ENCODE results near the gene KDM4B.

KDM4B gene

DNA sequence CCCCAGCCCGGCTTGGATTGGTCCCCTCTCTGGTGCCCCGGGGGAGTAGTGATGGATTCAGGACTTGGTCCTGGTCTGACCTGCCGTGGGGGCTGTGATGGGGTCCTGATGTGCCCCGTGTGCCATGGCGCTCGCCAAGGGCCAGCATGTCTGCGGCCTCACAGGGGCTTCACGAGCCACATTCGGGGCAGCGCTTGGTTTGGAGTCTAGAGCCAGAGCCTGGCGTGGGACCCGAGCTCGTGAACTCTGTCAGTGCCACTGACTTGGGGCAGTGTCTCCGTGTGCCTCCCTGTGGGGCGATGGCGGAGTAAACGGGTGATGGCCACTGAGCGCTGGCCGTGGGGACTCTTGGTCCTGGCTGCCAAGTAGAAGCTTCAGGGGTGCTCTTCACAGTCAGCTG is 17.1 kb downstream of the KDM4B start:
- no peak for DNase-seq

DNA sequence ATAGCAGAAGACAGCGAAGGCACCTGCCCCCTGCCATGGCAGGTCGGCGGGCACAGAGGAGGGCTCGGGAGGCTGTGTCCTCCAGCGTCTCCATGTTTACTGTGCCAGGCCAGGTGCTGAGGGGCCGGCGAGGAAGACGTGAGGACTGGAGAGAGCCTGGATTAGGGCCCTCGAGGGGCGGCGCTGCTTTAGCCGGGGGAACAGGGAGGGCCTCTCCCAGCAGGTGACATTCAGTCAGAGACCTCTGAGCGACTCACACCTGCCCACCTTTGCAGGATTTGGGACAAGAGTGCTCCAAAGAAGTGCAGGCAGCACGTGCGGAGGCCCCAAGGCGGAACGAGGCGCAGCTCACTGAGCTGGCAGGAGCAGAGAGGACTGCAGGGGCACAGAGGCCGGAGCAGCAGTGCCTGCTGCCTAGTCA is 17.6 kb downstream of the KDM4B start:
- DNase-seq = no peak

DNA sequence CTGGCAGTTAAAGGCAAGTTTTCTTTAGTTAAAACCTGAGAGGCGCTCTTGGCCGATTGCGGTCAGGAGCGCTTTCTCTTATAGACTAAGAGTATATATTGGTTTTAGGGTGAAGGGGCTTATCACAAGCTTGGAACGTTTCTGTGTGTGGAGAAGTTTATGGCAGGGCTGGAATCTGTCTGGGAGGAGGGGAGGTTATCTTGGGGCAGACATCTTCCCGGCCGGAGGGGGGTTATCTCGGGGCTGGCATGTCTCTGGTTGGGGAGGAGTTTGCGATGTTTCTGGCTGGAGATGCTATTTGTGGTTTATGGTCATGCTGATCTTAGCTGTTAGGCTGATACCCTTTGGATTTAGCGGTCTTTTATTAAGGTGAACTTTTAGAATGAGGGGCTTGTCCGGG is 18.3 kb downstream of the KDM4B start:
- no peak for DNase-seq

DNA sequence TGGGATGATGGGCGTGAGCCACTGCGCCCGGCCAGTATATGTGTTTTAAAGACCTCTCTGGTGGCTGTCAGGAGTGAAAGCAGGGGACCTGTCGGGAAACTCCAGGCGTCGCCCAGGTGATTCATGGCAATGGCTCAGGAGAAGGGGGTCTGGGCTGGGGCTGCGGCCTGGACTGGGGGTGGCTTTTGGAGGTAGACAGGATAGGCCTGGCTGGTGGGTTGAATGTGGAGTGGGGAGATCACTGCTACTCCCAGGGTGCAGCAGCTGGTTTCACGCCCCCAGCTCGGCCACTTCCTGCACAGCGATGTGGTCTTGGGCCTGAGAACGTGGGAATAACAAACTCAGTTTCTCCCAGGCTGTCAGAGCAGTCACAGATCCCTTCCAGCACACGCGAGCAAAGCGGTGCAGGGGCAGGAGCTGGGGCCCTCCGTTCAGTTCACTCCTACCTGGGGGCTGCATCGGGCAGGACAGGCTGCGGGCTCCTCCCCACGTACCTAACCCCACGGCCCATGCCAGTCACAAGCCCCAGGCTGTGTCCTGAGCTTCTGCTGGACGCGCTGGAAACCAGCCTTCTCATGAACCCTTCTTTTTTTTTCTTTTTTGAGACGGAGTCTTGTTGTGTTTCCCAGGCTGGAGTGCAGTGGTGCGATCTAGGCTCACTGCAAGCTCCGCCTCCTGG is 18.9 kb downstream of the KDM4B start:
- DNase-seq = no peak

GRCh38 chr19:4988770-4989251 is 19.9 kb downstream of the KDM4B start:
- no peak for DNase-seq

- DNase-seq = no peak
These were observed 21.4 kb downstream of the KDM4B start for GRCh38 chr19:4990306-4990705.

- no peak for DNase-seq
These were observed 22.6 kb downstream of the KDM4B start for GRCh38 chr19:4991538-4991937.

GRCh38 chr19:4991996-4992698 is 23.2 kb downstream of the KDM4B start:
- DNase-seq = no peak

DNA sequence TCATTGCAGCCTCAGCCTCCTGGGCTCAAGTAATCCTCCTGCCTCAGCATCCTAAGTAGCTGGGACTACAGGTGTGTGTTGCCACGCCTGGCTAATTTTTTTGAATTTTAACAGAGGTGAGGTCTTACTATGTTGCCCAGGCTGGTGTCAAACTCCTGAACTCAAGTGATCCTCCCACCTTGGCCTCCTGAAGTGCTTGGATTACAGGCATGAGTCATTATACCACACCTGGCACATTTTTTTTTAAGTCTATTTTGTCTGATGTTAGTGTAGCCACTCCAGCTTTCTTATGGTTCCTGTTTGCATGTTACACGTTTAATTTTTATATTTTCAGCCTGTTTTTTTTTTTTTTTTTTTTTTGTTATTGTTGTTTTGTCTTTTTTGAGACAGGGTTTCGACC is 24.8 kb downstream of the KDM4B start:
- no peak for DNase-seq

DNA sequence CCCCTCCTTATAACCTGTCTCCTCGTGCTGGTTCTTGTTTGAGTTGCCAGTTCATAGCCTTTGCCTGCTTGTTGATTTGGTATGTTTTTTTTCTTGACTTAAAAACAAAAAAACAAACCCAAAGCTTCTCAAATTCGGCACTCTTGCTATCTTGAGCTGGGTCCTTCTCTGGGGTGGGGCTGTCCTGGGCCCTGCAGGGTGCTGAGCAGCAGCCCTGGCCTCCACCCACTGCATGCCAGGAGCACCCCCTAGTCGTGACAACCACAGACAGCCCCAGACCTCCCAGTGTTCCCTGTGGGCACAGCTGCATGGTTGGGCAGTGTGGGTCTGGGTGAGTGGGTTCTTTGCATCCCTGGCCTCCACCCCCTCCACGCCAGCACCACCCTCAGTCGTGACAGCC is 27.8 kb downstream of the KDM4B start:
- no peak for DNase-seq

- DNase-seq = no peak
These were observed 28.4 kb downstream of the KDM4B start for GRCh38 chr19:4997297-4997696.

GRCh38 chr19:5000120-5000611 is 31.3 kb downstream of the KDM4B start:
- no peak for DNase-seq

DNA sequence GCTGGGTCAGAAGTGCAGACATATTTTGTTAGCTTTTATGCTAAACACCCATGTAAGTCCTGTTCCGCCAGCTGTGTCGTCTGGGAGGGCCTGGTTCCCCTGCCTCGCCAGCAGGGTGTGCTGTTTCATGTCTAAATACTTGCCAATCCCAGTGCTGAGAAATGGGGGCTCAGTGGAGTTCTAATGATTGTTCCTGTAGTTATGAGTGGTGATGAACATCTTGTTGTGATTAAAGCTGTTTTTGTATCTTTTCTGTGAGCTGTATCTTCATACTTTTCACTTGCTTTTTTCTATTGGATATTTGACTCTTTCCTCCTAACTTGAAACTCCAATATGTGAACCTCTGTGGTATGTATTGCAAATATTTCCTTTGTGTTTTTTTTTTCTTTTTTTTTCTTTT is 32.7 kb downstream of the KDM4B start:
- DNase-seq = peak; percentile 40

DNA sequence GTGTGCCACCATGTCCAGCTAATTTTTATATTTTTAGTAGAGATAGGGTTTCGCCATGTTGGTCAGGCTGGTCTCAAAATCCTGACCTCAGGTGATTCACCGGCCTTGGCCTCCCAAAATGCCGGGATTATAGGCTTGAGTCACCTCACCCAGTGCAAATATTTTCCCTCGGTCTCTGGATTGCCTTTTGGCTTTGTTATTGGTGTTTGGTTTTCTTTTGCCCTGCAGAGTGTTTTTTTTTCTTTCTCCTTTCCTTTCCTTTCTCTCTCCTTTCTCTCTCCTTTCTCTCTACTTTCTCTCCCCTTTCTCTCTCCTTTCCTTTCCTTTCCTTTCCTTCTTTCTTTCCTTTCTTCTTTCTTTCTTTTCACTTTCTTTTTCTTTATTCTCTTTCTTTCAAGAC is 33.2 kb downstream of the KDM4B start:
- no peak for DNase-seq

DNA sequence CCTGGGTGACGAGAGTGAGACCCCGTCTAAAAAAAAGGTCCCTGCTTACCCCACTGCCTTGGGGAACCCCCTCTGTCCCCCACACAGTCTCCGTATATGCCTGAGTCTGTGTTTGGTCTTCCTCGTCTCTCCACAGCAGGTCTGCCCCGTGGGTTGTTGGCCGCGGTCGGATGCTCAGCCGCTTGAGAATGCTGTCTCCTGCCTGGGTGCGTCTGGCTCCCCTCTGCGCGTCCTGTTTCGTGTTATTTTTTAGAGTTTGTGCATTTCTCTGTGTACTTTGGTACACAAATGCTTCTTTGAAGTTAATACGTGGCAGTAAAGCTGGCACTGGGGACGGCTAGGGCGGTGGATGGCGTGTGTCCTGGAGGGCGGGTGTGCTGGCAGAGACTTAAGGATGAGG is 34.9 kb downstream of the KDM4B start:
- DNase-seq = no peak

GRCh38 chr19:5005096-5005495 is 36.2 kb downstream of the KDM4B start:
- DNase-seq = no peak

DNA sequence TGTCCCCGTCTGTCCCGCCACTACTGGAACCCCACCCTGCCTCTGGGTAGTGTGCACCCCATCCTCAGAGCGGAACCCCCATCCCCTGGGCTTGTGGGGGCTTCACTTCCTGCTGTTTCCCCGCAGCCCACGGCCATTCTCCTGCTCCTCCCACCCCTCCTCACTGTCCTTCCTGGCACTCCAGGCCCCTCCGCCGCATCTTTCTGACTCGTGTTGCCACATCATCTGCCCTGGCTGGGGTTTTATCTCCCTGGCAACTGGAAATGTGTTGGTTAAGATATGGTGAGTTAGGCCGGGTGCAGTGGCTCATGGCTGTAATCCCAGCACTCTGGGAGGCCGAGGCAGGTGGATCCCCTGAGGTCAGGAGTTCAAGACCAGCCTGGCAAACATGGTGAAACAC is 37.3 kb downstream of the KDM4B start:
- DNase-seq = no peak

DNA sequence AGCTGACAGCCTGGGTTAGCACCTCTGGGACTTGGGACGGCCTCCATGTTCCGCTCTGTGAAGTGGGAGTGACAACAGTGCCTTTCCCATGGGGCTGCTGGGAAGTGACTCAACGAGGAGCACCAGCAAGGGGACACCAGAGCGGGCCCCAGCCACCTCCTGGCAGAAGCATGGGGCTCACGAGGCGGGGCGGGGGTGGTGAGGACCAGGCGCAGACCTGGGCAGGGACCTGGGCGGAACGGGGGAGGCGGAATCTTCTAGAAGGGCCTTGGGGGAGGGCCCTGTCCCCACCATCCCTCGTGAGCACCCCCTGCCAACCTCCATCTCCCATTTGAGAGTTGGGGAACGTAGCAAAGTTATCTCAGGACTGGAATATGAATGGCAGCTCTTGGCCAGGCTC is 37.9 kb downstream of the KDM4B start:
- no peak for DNase-seq

DNA sequence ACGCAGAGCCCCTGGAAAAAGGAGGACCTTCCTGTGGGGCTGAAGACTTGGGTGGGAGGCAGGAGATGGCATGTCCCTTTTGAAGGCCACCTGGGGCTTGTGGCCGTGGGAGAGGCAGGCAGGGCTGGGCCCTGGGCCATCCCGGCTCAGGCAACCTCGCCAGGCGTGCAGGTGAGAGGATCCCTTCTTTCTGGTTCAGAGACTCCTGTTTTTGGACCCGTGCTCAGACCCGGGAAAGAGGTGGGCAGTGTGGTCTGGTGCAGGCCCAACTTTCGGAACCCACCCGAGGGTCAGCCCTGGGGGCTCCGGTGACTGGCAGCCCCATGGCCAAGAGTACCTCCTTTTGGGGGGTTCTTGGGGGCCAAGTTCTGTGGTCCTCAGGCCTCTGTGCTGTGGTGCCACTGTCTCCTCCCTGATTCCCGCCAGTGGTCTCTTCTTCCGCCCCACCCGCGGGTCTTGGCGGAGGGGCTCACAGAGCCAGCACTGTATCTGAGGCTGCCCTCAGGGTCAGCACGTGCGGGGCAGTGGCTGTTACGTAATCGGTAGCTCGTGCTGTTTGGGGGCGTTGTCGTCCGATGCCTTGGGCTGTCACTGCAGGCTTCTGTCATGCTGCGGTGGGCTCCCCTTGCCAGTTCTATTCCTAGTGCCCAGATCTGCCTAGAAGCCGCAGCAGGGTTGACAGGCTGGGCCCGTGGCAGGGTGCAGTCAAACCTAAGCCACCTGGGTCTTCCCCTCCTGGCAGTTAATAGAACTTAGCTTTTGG is 42.7 kb downstream of the KDM4B start:
- DNase-seq = no peak

- no peak for DNase-seq
These were observed 44.0 kb downstream of the KDM4B start for GRCh38 chr19:5012688-5013457.

DNA sequence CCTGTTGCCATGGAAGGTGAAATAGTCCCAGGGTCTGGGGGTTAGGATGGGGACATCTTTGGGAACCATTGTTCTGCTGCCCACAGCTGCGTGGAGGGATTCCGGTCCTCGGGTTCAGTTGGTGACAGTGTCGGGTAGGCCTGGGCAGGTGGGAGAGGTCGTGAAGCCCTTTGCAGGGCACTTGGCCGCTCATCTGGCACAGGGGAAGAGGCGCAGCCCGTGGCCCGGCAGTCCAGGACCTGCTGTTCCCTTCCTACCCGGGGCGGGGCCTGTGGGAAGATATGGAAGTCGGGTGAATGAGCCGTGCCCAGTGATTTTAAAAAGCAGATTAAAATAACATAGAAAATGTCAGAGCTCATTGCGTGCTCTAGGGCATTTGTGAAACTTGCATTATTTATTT is 44.8 kb downstream of the KDM4B start:
- no peak for DNase-seq

DNA sequence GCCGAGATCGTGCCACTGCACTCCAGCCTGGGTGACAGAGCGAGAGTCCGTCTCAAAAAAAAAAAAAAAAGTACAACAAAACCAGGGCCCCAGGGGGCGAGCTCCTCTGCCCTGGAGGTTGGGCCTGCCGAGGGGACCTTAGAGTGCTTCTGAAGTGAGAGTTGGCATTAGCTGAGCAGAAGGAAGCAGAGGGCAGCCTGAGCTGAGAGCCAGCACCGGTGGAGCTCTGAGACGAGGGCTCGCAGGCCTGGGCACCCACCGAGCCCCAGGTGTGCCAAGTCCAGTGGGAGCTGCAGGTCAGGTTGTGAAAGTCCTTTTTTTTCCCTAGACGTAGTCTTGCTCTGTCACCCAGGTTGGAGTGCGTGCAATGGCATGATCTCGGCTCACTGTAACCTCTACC is 46.0 kb downstream of the KDM4B start:
- no peak for DNase-seq

DNA sequence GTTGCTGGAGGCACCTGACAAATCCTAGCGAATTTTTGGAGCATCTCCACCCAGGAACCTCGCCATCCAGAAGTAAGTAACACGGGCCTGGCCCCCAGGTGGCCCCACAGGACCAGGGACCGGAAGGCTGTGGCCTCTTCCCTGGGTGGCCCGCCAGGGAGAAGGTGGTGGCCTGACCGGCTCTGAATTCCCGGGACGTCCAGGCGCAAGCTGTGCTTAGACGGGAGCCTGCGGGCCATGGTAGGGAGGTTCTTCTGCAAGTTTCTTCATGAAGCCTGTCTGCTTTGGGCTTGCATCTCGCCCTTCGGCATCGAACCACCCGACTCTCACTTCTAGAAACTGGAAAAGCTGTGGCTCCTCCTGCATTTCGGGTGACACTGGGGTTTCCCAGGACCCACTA is 47.4 kb downstream of the KDM4B start:
- DNase-seq = no peak

All from activated CD8-positive, alpha-beta memory T cell treated with anti-CD3 and anti-CD28 coated beads, Interleukin-2, amount 50 U/mL, for 4 hours (primary cell).